K562 (cell line): Measurements from ENCODE around the gene LLGL1. TPM values are rescaled to one million over a fixed set of nuclear protein-coding genes. Genes with fewer than 3 reads are reported as not detected.

Experiments used
- ATAC-seq: fragments of 200-7000 bp; cut with Tn5 transposase; 3 replicates; pipeline ENCODE4 v1.9.1; 2020; ENCODE audit warnings: moderate library complexity
- BruUV-seq: library from RNA; stranded (reverse); fragments of 400-500 nt; replicated peaks from 2 replicates; lab custom pipeline; 2021; lab: Mats Ljungman, UMichigan
- CTCF ChIA-PET: fragments of 300-600 bp; formaldehyde crosslinking; extraction: SDS; loops from one replicate; lab custom pipeline; 2021; ENCODE audit warnings: low intra/inter-chr PET ratio; lab: Yijun Ruan, JAX
- POLR2A ChIA-PET: fragments of 300-600, 350-650 bp; sonication (Branson Sonifier 250); formaldehyde crosslinking; extraction: SDS; loops from one replicate; lab custom pipeline; 2021; ENCODE audit warnings: antibody characterized with exemption, inconsistent platforms; lab: Yijun Ruan, JAX
- DNase-seq, 4 experiments: peaks; one replicate each; pipeline versions ENCODE4 v3.0.0 to v3.0.0-alpha.2; 2011 to 2018; ENCODE audit warnings: low spot score in 3 of 4, mixed read lengths in 3 of 4; ENCODE audit errors: extremely low read depth in 1 of 4
- FAIRE-seq: peaks from 2 replicates; lab custom pipeline; 2011; peaks lifted over from hg19 to GRCh38; lab: Jason Lieb, UNC
- H2AFZ ChIP-seq: 2 replicates; pipeline ENCODE4 v1.6.0; 2011; ENCODE audit warnings: low read depth, low read length, control low read depth, inconsistent platforms
- H3K27ac ChIP-seq: fragments of 200-600 bp; 3 replicates; pipeline ENCODE4 v1.8.0; 2011; ENCODE audit warnings: low read depth, mild to moderate bottlenecking, control low read depth, inconsistent platforms, low read length, moderate library complexity, mixed read lengths; ENCODE audit errors: extremely low read depth
- H3K27me3 ChIP-seq, 2 experiments: fragments of 300-600 bp in 1 of 2; 2 replicates in 1 of 2; 3 replicates in 1 of 2; pipeline versions ENCODE4 v1.6.0 to v1.8.0; 2011; ENCODE audit warnings: inconsistent platforms in 2 of 2, low read length in 2 of 2, mild to moderate bottlenecking in 1 of 2, mixed read lengths in 1 of 2, moderate library complexity in 1 of 2; ENCODE audit not compliant: control insufficient read depth in 2 of 2, insufficient read depth in 2 of 2
- H3K36me3 ChIP-seq: fragments of 300-600 bp; 3 replicates; pipeline ENCODE4 v1.8.0; 2011; ENCODE audit warnings: mild to moderate bottlenecking, low read length, inconsistent platforms; ENCODE audit not compliant: control insufficient read depth, insufficient read depth
- H3K4me1 ChIP-seq, 2 experiments: fragments of 200-600 bp in 1 of 2; replicated peaks in 1 of 2; 2 replicates in 1 of 2; 3 replicates in 1 of 2; pipeline versions ENCODE4 v1.5.1 to v1.8.0; 2011; ENCODE audit warnings: inconsistent platforms in 2 of 2, low read length in 2 of 2, mild to moderate bottlenecking in 1 of 2, mixed read lengths in 1 of 2, moderate library complexity in 1 of 2; ENCODE audit not compliant: control insufficient read depth in 2 of 2, insufficient read depth in 2 of 2
- H3K4me2 ChIP-seq: 2 replicates; pipeline ENCODE4 v1.6.1; 2011; ENCODE audit warnings: low read length, control low read depth, inconsistent platforms, mixed read lengths; ENCODE audit not compliant: insufficient read depth
- H3K4me3 ChIP-seq: fragments of 200-600 bp; sonication (generic), shearing (Covaris generic); 2 replicates; pipeline ENCODE4 v1.5.1; 2016; ENCODE audit warnings: control low read depth, inconsistent platforms
- H3K79me2 ChIP-seq: fragments of 200-600 bp; 3 replicates; pipeline ENCODE4 v1.8.0; 2011; ENCODE audit warnings: low read length, inconsistent platforms; ENCODE audit not compliant: control insufficient read depth, insufficient read depth
- H3K9ac ChIP-seq, 2 experiments: 2 replicates each; pipeline versions ENCODE4 v1.6.0 to v1.6.1; 2011; ENCODE audit warnings: low read depth in 2 of 2, low read length in 2 of 2, control low read depth in 1 of 2, inconsistent platforms in 1 of 2, mild to moderate bottlenecking in 1 of 2, mixed read lengths in 1 of 2; ENCODE audit not compliant: insufficient read depth in 1 of 2
- H3K9me1 ChIP-seq: one replicate; pipeline ENCODE4 v1.6.0; 2011; ENCODE audit warnings: inconsistent platforms, mild to moderate bottlenecking, low read length, moderate library complexity; ENCODE audit not compliant: control insufficient read depth, insufficient read depth
- H3K9me3 ChIP-seq: replicated peaks from 2 replicates; pipeline ENCODE4 v1.5.1; 2011; ENCODE audit warnings: low read depth, low read length, inconsistent platforms; ENCODE audit not compliant: control insufficient read depth, insufficient read depth
- H4K20me1 ChIP-seq: replicated peaks from 2 replicates; pipeline ENCODE4 v1.6.1; 2011; ENCODE audit warnings: low read length, inconsistent platforms, mixed read lengths; ENCODE audit not compliant: control insufficient read depth, insufficient read depth
- ATF1 ChIP-seq, 2 experiments: fragments of 450-650 bp in 1 of 2; IDR thresholded peaks; 2 replicates each; pipeline ENCODE4 v1.6.1; 2016; ENCODE audit warnings: missing compliant biosample characterization in 1 of 2, missing genetic modification characterization in 1 of 2
- DNMT1 ChIP-seq: fragments of 450-650 bp; IDR thresholded peaks from 2 replicates; pipeline ENCODE4 v1.6.1; 2016; ENCODE audit warnings: antibody characterized with exemption, mild to moderate bottlenecking
- HIVEP1 ChIP-seq: fragments of 250-450 bp; sonication (Bioruptor Pico); IDR thresholded peaks from 2 replicates; pipeline ENCODE4 v1.4.0; 2020; ENCODE audit warnings: mild to moderate bottlenecking
- L3MBTL2 ChIP-seq: fragments of 450-650 bp; IDR thresholded peaks from 2 replicates; pipeline ENCODE4 v1.6.1; 2016; ENCODE audit warnings: mild to moderate bottlenecking, moderate library complexity
- SMARCC2 ChIP-seq: fragments of 450-650 bp; IDR thresholded peaks from 2 replicates; pipeline ENCODE4 v1.6.1; 2017; ENCODE audit warnings: antibody characterized with exemption, moderate library complexity, mild to moderate bottlenecking, low read depth
- ZFX ChIP-seq: sonication (generic); formaldehyde crosslinking; IDR thresholded peaks from 2 replicates; pipeline ENCODE4 v1.8.0; 2022; ENCODE audit warnings: mild to moderate bottlenecking, missing genetic modification reagents, moderate library complexity
- ZNF124 ChIP-seq: sonication (generic); formaldehyde crosslinking; IDR thresholded peaks from 2 replicates; pipeline ENCODE4 v1.8.1; 2022; ENCODE audit warnings: missing genetic modification reagents
- WGBS: fragments of 100-300 bp; shearing (Covaris generic); methylation state at CpG from one replicate; pipeline ENCODE4 v1.1.6; 2016; ENCODE audit warnings: low coverage, mixed read lengths; ENCODE audit not compliant: insufficient coverage; ENCODE audit errors: missing lambda C conversion rate; 5-methylcytosine and 5-hydroxymethylcytosine counted together
- in situ Hi-C: fragments of 300-500 bp; cut with MboI; formaldehyde crosslinking; loops from 4 replicates; pipeline ENCODE4 v1.15.0; 2018; ENCODE audit warnings: inconsistent platforms, mixed read lengths
- intact Hi-C: fragments of 100-400 bp; cut with micrococcal nuclease; formaldehyde crosslinking; loops from 2 replicates; pipeline ENCODE4 v1.14.2; 2022
- polyA plus RNA-seq, 8 experiments: library from polyadenylated mRNA; depleted of rRNA in 4 of 8; stranded (reverse) in 5 of 8; unstranded in 3 of 8; fragments of >200 nt; fragmentation: Nextera tagmentation in 2 of 8; fragmentation: Illumina TruSeq in 1 of 8; extraction: Ambion mirVana in 2 of 8; extraction: Trizol in 1 of 8; gene quantifications; 2 replicates each; pipeline versions ENCODE4 v1.2.1 to v1.2.3, GENCODE V29; 2011 to 2014; ENCODE audit warnings: inconsistent platforms in 1 of 8, missing spikeins in 1 of 8
- total RNA-seq, 7 experiments: library from RNA; depleted of rRNA in 6 of 7; stranded (reverse); fragments of >200 nt in 6 of 7; fragmentation: Illumina TruSeq in 2 of 7; extraction: Trizol in 2 of 7; gene quantifications; 2 replicates each; pipeline versions ENCODE4 v1.2.1 to v1.2.3, GENCODE V29; 2011 to 2021; ENCODE audit warnings: low replicate concordance in 1 of 7
- TF ChIP-seq, protein P1 (sequence below): fragments of 250-450 bp; sonication (Bioruptor Pico); IDR thresholded peaks from 2 replicates; pipeline ENCODE4 v1.5.1; 2021; ENCODE audit warnings: mild to moderate bottlenecking
- TF ChIP-seq, protein P2 (sequence below): fragments of 450-650 bp; IDR thresholded peaks from 2 replicates; pipeline ENCODE4 v1.6.1; 2016; ENCODE audit warnings: mild to moderate bottlenecking, moderate library complexity

Gene LLGL1
- total and polyA plus RNA-seq, 9 of the 15 experiments (the other 6 are each of a cell fraction or from before 2014, with no cell fraction given), result 0.11 to 12.9 (median 5.3) TPM; not detected in 1

DNA sequence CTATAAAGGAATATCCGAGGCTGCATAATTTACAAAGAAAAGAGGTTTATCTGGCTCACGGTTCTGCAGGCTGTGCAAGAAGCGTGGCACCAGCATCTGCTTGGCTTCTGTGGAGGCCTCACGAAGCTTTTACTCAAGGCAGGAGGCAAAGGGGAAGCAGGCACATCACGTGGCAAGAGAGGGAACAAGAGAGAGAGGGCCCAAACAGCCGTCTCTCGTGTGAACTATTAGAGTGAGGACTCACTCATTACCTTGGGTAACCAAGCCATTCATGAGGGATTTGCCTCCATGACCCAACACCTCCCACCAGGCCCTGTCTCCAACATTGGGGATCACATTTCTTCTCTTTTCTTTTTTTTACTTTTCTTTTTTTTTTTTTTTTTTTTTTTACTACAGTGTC, 49.3 kb upstream of the LLGL1 start:
- intact Hi-C loops (no loop called here), in situ Hi-C loops (no loop called here)
- POLR2A ChIA-PET, result interaction anchor here (0.6 to 0.7 kb wide), 2 partner anchors 14 to 350 kb away, joined by 3 to 4 read pairs; no protein-coding TSS in a partner anchor
- H3K4me2 ChIP-seq, result no peak overlapping the region
- H3K4me3 ChIP-seq, result no peak overlapping the region
- no TSS peak for BruUV-seq
- DNase-seq (no peak), ATAC-seq (no peak), FAIRE-seq (no peak)
- no peak overlapping the region for H3K9ac ChIP-seq
- H3K4me1 ChIP-seq, result peaks cover 19% of the 10 kb centered on the region in 2 experiments; a peak in 4 of 5 replicates
- CTCF ChIA-PET, result no interaction called here
- peak overlapping the region; percentile 62; the same call in 1 of the 2 replicates for H2AFZ ChIP-seq
- no peaks in the 10 kb centered on the region for H3K36me3 ChIP-seq
- H4K20me1 ChIP-seq, result no peaks in the 10 kb centered on the region
- WGBS, result 31% methylated on average over 7 of the region's 7 CpGs
- no peaks in the 10 kb centered on the region for H3K79me2 ChIP-seq
- H3K27ac ChIP-seq, result no peak overlapping the region
- no peaks in the 10 kb centered on the region for H3K27me3 ChIP-seq
- no peaks in the 10 kb centered on the region for H3K9me1 ChIP-seq
- H3K9me3 ChIP-seq, result no peaks in the 10 kb centered on the region
- TF ChIP-seq SMARCC2 (no peak), HIVEP1 (CRISPR knock-in tag) (no peak), L3MBTL2 (peak; percentile 69), ZNF124 (CRISPR knock-in tag) (no peak), ZFX (0 out of 2 replicates have a peak, but pooled peaks have one; percentile 18), DNMT1 (no peak), ATF1 (CRISPR knock-in tag; IDR thresholded peaks at IDR 0.05) (no peak), ATF1 (tag; IDR thresholded peaks at IDR 0.05) (no peak)
- TF ChIP-seq, protein P1, sequence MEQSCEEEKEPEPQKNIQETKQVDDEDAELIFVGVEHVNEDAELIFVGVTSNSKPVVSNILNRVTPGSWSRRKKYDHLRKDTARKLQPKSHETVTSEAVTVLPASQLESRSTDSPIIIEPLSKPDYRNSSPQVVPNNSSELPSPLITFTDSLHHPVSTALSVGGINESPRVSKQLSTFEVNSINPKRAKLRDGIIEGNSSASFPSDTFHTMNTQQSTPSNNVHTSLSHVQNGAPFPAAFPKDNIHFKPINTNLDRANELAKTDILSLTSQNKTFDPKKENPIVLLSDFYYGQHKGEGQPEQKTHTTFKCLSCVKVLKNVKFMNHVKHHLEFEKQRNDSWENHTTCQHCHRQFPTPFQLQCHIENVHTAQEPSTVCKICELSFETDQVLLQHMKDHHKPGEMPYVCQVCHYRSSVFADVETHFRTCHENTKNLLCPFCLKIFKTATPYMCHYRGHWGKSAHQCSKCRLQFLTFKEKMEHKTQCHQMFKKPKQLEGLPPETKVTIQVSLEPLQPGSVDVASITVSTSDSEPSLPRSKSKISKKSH, result no peak
- TF ChIP-seq, protein P2, sequence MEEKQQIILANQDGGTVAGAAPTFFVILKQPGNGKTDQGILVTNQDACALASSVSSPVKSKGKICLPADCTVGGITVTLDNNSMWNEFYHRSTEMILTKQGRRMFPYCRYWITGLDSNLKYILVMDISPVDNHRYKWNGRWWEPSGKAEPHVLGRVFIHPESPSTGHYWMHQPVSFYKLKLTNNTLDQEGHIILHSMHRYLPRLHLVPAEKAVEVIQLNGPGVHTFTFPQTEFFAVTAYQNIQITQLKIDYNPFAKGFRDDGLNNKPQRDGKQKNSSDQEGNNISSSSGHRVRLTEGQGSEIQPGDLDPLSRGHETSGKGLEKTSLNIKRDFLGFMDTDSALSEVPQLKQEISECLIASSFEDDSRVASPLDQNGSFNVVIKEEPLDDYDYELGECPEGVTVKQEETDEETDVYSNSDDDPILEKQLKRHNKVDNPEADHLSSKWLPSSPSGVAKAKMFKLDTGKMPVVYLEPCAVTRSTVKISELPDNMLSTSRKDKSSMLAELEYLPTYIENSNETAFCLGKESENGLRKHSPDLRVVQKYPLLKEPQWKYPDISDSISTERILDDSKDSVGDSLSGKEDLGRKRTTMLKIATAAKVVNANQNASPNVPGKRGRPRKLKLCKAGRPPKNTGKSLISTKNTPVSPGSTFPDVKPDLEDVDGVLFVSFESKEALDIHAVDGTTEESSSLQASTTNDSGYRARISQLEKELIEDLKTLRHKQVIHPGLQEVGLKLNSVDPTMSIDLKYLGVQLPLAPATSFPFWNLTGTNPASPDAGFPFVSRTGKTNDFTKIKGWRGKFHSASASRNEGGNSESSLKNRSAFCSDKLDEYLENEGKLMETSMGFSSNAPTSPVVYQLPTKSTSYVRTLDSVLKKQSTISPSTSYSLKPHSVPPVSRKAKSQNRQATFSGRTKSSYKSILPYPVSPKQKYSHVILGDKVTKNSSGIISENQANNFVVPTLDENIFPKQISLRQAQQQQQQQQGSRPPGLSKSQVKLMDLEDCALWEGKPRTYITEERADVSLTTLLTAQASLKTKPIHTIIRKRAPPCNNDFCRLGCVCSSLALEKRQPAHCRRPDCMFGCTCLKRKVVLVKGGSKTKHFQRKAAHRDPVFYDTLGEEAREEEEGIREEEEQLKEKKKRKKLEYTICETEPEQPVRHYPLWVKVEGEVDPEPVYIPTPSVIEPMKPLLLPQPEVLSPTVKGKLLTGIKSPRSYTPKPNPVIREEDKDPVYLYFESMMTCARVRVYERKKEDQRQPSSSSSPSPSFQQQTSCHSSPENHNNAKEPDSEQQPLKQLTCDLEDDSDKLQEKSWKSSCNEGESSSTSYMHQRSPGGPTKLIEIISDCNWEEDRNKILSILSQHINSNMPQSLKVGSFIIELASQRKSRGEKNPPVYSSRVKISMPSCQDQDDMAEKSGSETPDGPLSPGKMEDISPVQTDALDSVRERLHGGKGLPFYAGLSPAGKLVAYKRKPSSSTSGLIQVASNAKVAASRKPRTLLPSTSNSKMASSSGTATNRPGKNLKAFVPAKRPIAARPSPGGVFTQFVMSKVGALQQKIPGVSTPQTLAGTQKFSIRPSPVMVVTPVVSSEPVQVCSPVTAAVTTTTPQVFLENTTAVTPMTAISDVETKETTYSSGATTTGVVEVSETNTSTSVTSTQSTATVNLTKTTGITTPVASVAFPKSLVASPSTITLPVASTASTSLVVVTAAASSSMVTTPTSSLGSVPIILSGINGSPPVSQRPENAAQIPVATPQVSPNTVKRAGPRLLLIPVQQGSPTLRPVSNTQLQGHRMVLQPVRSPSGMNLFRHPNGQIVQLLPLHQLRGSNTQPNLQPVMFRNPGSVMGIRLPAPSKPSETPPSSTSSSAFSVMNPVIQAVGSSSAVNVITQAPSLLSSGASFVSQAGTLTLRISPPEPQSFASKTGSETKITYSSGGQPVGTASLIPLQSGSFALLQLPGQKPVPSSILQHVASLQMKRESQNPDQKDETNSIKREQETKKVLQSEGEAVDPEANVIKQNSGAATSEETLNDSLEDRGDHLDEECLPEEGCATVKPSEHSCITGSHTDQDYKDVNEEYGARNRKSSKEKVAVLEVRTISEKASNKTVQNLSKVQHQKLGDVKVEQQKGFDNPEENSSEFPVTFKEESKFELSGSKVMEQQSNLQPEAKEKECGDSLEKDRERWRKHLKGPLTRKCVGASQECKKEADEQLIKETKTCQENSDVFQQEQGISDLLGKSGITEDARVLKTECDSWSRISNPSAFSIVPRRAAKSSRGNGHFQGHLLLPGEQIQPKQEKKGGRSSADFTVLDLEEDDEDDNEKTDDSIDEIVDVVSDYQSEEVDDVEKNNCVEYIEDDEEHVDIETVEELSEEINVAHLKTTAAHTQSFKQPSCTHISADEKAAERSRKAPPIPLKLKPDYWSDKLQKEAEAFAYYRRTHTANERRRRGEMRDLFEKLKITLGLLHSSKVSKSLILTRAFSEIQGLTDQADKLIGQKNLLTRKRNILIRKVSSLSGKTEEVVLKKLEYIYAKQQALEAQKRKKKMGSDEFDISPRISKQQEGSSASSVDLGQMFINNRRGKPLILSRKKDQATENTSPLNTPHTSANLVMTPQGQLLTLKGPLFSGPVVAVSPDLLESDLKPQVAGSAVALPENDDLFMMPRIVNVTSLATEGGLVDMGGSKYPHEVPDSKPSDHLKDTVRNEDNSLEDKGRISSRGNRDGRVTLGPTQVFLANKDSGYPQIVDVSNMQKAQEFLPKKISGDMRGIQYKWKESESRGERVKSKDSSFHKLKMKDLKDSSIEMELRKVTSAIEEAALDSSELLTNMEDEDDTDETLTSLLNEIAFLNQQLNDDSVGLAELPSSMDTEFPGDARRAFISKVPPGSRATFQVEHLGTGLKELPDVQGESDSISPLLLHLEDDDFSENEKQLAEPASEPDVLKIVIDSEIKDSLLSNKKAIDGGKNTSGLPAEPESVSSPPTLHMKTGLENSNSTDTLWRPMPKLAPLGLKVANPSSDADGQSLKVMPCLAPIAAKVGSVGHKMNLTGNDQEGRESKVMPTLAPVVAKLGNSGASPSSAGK, result peak; percentile 35; the same call in 1 of the 2 replicates
